GM12875 (cell line): ENCODE data around the gene NDUFA1.
"Not testable (repeated sequence)": the region's sequence is repeated elsewhere in the genome, so short reads cannot be mapped to it uniquely, and the experiment has no call there.

Experiments
- H3K4me3 ChIP-seq: one replicate; pipeline ENCODE4 v1.5.1; 2011; ENCODE audit warnings: low read depth, low read length, control low read depth
- TF ChIP-seq, protein P1 (sequence below): IDR thresholded peaks from 2 replicates; pipeline ENCODE4 v1.5.1; 2011; ENCODE audit warnings: low read depth, mild to moderate bottlenecking, control low read depth, inconsistent platforms, low read length, moderate library complexity, borderline replicate concordance; ENCODE audit not compliant: insufficient read depth

NDUFA1 gene

DNA sequence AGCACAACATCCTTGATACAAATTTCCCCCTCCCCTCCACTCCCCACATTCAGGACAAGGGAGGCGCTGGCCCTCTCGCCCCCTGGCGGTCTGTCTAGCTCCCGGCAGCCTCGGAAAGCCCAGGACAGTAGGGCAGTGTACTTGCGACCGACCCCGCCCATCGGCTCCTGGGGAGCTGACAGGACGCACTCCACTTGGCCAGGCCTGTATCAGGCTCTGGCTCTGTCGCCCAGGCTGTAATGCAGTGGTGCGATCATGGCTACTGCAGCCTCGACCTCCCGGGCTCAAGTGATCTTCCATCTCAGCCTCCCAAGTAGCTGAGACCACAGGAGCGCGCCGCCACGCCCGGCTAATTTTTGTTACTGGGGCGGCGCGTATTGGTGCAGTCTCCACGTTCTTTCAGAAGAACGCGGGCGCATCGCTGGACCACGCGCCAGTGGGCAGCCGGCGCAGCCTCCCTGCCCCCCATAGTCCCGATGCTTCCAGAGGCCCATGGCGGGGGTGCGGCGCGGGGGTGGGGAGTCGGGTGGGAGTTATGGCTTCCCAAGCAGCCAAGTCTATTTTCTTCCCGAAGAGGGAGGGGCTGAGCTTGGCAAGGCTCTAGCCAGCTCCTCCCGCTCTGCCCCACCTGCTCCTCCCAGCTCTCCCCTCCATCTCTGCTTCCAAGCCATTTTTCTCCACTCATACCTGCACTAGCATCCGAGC lies 16.2 kb downstream of the NDUFA1 start:
- TF ChIP-seq, protein P1, sequence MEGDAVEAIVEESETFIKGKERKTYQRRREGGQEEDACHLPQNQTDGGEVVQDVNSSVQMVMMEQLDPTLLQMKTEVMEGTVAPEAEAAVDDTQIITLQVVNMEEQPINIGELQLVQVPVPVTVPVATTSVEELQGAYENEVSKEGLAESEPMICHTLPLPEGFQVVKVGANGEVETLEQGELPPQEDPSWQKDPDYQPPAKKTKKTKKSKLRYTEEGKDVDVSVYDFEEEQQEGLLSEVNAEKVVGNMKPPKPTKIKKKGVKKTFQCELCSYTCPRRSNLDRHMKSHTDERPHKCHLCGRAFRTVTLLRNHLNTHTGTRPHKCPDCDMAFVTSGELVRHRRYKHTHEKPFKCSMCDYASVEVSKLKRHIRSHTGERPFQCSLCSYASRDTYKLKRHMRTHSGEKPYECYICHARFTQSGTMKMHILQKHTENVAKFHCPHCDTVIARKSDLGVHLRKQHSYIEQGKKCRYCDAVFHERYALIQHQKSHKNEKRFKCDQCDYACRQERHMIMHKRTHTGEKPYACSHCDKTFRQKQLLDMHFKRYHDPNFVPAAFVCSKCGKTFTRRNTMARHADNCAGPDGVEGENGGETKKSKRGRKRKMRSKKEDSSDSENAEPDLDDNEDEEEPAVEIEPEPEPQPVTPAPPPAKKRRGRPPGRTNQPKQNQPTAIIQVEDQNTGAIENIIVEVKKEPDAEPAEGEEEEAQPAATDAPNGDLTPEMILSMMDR: peak; percentile 56
- peak overlapping the region; percentile 43 for H3K4me3 ChIP-seq

DNA sequence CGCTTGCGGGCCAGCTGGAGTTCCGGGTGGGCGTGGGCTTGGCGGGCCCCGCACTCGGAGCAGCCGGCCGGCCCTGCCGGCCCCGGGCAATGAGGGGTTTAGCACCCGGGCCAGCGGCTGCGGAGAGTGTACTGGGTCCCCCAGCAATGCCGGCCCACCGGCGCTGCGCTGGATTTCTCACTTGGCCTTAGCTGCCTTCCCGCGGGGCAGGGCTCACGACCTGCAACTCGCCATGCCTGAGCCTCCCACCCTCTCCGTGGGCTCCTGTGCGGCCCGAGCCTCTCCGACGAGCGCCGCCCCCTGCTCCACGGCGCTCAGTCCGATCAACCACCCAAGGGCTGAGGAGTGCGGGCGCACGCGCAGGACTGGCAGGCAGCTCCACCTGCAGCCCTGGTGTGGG lies 19.0 kb downstream of the NDUFA1 start:
- not testable (repeated sequence) for H3K4me3 ChIP-seq

DNA sequence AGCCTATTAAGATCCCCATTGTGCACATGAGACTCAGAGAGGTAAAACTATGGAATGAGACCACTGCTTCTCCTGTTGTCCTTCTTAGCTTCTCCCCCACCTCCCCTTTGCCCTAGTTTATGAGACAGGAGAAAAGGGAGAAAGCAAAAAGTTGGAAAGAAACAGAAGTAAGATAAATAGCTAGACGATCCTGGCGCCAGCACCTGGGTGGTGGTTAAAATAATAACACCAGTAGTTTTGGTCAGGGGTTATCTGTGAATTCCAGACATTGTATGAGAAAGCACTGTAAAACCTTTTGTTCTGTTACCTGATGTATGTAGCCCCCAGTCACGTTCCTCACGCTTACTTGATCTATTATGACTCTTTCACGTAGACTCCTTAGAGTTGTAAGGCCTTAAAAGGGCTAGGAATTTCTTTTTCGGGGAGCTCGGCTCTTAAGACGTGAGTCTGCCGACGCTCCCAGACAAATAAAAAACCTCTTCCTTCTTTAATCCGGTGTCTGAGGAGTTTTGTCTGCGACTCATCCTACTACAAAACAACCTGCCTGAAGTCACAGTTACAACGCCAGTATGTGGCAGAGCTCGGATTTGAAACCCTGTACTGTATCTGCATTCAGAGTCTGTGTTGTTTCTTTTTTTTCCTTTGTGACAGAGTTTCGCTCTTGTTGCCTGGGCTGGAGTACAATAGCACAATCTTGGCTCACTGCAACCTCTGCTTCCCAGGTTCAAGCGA lies 20.5 kb downstream of the NDUFA1 start:
- H3K4me3 ChIP-seq: not testable (repeated sequence)

DNA sequence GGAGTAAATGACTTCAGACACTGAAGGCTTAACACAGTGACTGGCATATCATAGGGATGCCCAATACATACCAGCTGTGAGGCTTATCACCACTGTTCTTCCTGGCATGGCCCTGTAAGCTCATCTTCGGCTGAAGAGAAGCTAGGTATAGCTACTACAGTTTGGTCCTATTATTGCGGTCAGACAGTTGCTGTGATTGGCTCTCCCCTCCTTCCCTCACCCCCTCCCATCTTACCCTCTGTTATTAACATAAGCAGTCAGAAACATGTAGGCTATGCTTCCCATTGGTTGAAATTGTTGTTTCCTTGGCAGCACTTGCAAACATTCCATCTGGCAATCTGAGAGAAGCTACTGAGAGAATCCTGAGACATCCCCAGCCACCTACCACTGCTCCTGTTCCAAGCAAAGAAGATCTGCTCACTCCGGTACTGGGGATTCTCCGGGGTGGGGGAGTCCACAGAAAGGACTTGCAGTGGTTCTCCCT lies 24.3 kb downstream of the NDUFA1 start, which contains the start of gene AKAP14:
Gene AKAP14, plus strand, starts transcription at position 51 of the 484 bp plus-strand sequence. CDS start 7,331 bp downstream, outside the sequence.
- TF ChIP-seq, protein P1: no peak
- no peak within 1 kb of the TSS for H3K4me3 ChIP-seq

DNA sequence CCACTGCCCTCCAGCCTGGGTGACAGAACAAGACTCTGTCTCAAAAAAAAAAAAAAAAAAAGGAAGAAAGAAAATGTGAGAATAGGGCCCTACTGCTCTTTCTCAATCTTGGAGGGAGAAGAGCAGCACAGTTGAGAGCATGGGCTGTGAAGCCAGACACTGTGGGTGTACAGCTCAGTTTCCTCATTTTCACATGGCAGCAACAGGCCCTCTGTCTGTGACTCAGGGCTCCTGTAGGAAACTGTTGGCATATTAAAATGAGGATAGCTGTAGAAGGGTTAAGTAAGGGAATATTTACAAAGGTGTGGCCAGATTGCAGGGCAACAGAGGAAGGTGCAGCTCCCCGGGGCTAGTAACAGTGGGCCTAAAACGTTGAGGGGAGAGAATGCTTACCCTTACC lies 27.5 kb downstream of the NDUFA1 start:
- TF ChIP-seq, protein P1: no peak
- no peak overlapping the region for H3K4me3 ChIP-seq

DNA sequence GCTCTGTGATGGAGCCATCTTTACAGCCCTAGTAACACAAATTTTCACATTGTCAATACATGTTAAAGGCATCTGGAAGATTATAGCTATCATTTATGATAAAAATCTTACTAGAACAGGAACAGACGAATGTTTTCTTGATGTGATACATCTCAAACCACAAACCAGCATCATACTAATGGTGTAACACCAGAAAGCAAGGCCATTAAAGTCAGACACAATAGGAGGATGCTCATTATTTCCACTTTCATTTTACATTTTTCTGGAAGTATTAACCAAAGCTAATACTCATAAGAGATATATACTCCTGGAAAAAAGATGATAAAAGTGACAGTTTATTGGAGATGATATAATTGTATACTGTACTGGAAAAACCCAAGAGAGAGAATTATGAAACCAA lies 29.3 kb downstream of the NDUFA1 start:
- TF ChIP-seq, protein P1: no peak
- no peak overlapping the region for H3K4me3 ChIP-seq

DNA sequence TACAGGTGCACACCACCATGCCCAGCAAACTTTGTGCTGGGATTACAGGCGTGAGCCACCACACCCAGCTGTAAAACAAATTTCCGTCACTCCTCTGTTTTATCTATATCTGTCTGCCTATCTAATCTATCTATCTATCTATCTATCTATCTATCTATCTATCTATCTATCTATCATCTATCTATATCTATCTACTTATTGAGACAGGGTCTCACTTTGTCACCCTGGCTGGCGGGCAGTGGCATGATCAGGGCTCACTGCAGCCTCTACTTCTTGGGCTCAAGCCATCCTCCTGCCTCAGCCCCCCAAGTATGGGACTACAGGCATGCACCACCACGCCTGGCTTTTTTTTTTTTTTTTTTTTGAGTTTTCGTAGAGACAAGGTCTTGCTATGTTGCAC lies 44.7 kb downstream of the NDUFA1 start:
- TF ChIP-seq, protein P1: no peak
- H3K4me3 ChIP-seq: no peak overlapping the region

DNA sequence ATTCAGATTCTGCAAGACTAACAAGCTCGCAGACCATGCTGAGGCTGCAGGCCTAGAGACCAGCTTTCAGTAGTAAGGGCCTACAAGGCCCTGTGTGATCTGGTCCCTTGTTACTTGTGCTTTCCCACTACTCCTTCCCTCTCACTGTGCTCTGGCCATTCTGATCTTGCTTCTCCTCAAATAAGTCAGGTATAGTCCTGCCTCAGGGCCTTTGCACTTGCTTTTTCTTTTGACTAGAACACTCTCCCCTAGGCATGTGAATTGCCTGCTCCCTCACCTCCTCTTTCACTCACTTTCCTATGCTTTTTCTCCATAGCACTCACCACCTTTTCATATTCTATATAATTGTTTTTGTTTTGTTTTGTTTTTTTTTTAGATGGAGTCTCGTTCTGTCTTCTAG lies 46.2 kb downstream of the NDUFA1 start:
- TF ChIP-seq, protein P1: no peak
- H3K4me3 ChIP-seq: no peak overlapping the region
